GM10248 (cell line): ENCODE data around the gene SLC18A2.

Experiments
- CTCF ChIA-PET: fragments of 300-600 bp; sonication (Branson Sonifier 250); formaldehyde crosslinking; extraction: SDS; loops from one replicate; lab custom pipeline; 2021; ENCODE audit warnings: antibody characterized with exemption; lab: Yijun Ruan, JAX
- POLR2A ChIA-PET: fragments of 350-650 bp; sonication (Branson Sonifier 250); formaldehyde crosslinking; extraction: SDS; loops from one replicate; lab custom pipeline; 2020; ENCODE audit warnings: antibody characterized with exemption; lab: Yijun Ruan, JAX
- DNase-seq: peaks from one replicate; pipeline ENCODE4 v3.0.0; 2012; ENCODE audit errors: extremely low spot score
- CTCF ChIP-seq: IDR thresholded peaks from 2 replicates; pipeline ENCODE4 v1.5.1; 2012; ENCODE audit warnings: mild to moderate bottlenecking, low read depth; ENCODE audit errors: extremely low read depth, missing control alignments, control extremely low read depth

SLC18A2 gene

GRCh38 chr10:117312430-117312829 is 71.5 kb downstream of the SLC18A2 start:
- CTCF ChIA-PET = interaction anchor here (9.1 kb wide), 1 partner anchor 96 kb away, joined by 143 read pairs; no protein-coding TSS in a partner anchor
- TF ChIP-seq CTCF = no peak
- POLR2A ChIA-PET = no interaction called here
- DNase-seq = no peak

- no peak for TF ChIP-seq CTCF
- no peak for DNase-seq
- CTCF ChIA-PET = interaction anchor here (1.2 to 9.1 kb wide), 3 partner anchors 26 to 153 kb away, joined by 3 to 143 read pairs (median 4); no protein-coding TSS in a partner anchor
- POLR2A ChIA-PET = no interaction called here
Observed at GRCh38 chr10:117313641-117314040, 72.7 kb downstream of the SLC18A2 start.

GRCh38 chr10:117316701-117317100 is 75.8 kb downstream of the SLC18A2 start:
- ChIA-PET CTCF (interaction anchor here (2.2 to 9.1 kb wide), 3 partner anchors 10 to 126 kb away, joined by 6 to 143 read pairs (median 9); no protein-coding TSS in a partner anchor), POLR2A (no interaction called here)
- TF ChIP-seq CTCF = no peak
- DNase-seq = no peak

GRCh38 chr10:117318909-117319308 is 78.0 kb downstream of the SLC18A2 start:
- DNase-seq = no peak
- TF ChIP-seq CTCF = no peak
- ChIA-PET POLR2A (interaction anchor here (0.7 kb wide), 1 partner anchor 31 kb away, joined by 4 read pairs; no protein-coding TSS in a partner anchor), CTCF (interaction anchor here (0.8 to 9.1 kb wide), 13 partner anchors 9 to 102 kb away, joined by 3 to 143 read pairs (median 4); no protein-coding TSS in a partner anchor)

- CTCF ChIA-PET = interaction anchor here (0.8 to 9.1 kb wide), 15 partner anchors 9 to 118 kb away, joined by 3 to 143 read pairs (median 4); no protein-coding TSS in a partner anchor
- TF ChIP-seq CTCF = peak; percentile 73
- POLR2A ChIA-PET = no interaction called here
- DNase-seq = peak; percentile 14
Observed at GRCh38 chr10:117320050-117320665, 79.2 kb downstream of the SLC18A2 start.

GRCh38 chr10:117322260-117322659 is 81.3 kb downstream of the SLC18A2 start:
- no peak for TF ChIP-seq CTCF
- no peak for DNase-seq
- POLR2A ChIA-PET = no interaction called here
- CTCF ChIA-PET = interaction anchor here (0.9 to 2.8 kb wide), 3 partner anchors 19 to 106 kb away, joined by 3 to 20 read pairs (median 3); no protein-coding TSS in a partner anchor
